Gastroesophageal sphincter (tissue), 3 donors: ENCODE measurements around the gene RHOA.

Experiments used
- CTCF ChIP-seq, 4 experiments: fragments of 200-600 bp in 2 of 4; fragments of 450-650 bp in 2 of 4; sonication (generic) in 1 of 4; IDR thresholded peaks; one replicate each; pipeline ENCODE4 v1.5.1; 2017 to 2019; ENCODE audit warnings: antibody characterized with exemption in 4 of 4, mild to moderate bottlenecking in 2 of 4, moderate library complexity in 2 of 4
- POLR2A ChIP-seq, 2 donors: fragments of 450-650 bp; IDR thresholded peaks; one replicate each; pipeline ENCODE4 v1.6.1; 2017; ENCODE audit warnings: antibody characterized with exemption in 2 of 2, mild to moderate bottlenecking in 2 of 2, moderate library complexity in 1 of 2

- TF ChIP-seq CTCF (IDR thresholded peaks at IDR 0.05), result no peak
- no peak for TF ChIP-seq POLR2A (IDR thresholded peaks at IDR 0.05)
Measured at GRCh38 chr3:49399461-49399860, 12.3 kb downstream of the RHOA start.
